Vagina (tissue), 2 donors: ENCODE data around the gene OR2H2. TPM values are rescaled to one million over a fixed set of nuclear protein-coding genes. Genes with fewer than 3 reads are reported as not detected.

ENCODE experiments used
- DNase-seq, 2 donors: peaks; one replicate each; pipeline ENCODE4 v3.0.0-alpha.2; 2017; ENCODE audit errors: extremely low spot score in 2 of 2
- H3K27ac ChIP-seq: fragments of 200-600 bp; sonication (generic); one replicate; pipeline ENCODE4 v1.5.1; 2019
- H3K27me3 ChIP-seq: fragments of 200-600 bp; sonication (generic); one replicate; pipeline ENCODE4 v1.5.1; 2019
- H3K36me3 ChIP-seq, 2 donors: fragments of 200-600 bp; sonication (generic); one replicate each; pipeline ENCODE4 v1.5.1; 2017 to 2019
- H3K4me1 ChIP-seq: fragments of 200-600 bp; sonication (generic); one replicate; pipeline ENCODE4 v1.5.1; 2019
- H3K4me3 ChIP-seq, 2 donors: fragments of 200-600 bp; sonication (generic); 1 replicate in 1 of 2; 2 replicates in 1 of 2; pipeline ENCODE4 v1.5.1; 2016 to 2019
- H3K9me3 ChIP-seq: fragments of 200-600 bp; sonication (generic); one replicate; pipeline ENCODE4 v1.5.1; 2019
- CTCF ChIP-seq, 3 experiments: fragments of 450-650 bp in 2 of 3; fragments of 200-600 bp in 1 of 3; sonication (generic) in 1 of 3; IDR thresholded peaks; one replicate each; pipeline ENCODE4 v1.5.1; 2017 to 2019; ENCODE audit warnings: antibody characterized with exemption in 3 of 3, mild to moderate bottlenecking in 2 of 3, moderate library complexity in 2 of 3
- POLR2A ChIP-seq, 2 donors: fragments of 450-650 bp; IDR thresholded peaks; one replicate each; pipeline ENCODE4 v1.6.1; 2017; ENCODE audit warnings: antibody characterized with exemption in 2 of 2, mild to moderate bottlenecking in 2 of 2, moderate library complexity in 2 of 2
- POLR2AphosphoS5 ChIP-seq, 2 donors: sonication (generic); formaldehyde crosslinking; IDR thresholded peaks; one replicate each; pipeline ENCODE4 v1.9.0; 2017; ENCODE audit warnings: antibody characterized with exemption in 2 of 2, mild to moderate bottlenecking in 2 of 2, low read depth in 1 of 2; ENCODE audit not compliant: insufficient read depth in 1 of 2
- intact Hi-C: fragments of 100-400 bp; cut with DNase I; formaldehyde crosslinking; loops from one replicate; pipeline ENCODE4 v1.15.1; 2023
- total RNA-seq: library from RNA; depleted of rRNA; stranded (reverse); fragments of >200 nt; gene quantifications from one replicate; pipeline ENCODE4 v1.2.3, GENCODE V29; 2016

The OR2H2 gene
- total RNA-seq, 1 donor from 2014 or later: not detected

GRCh38 chr6:29597184-29597583 lies 12.3 kb downstream of the OR2H2 start:
- Histone ChIP-seq H3K4me3 (no peak overlapping the region), H3K27me3 (no peaks in the 10 kb centered on the region), H3K27ac (no peak overlapping the region), H3K36me3 (no peaks in the 10 kb centered on the region), H3K9me3 (no peaks in the 10 kb centered on the region), H3K4me1 (no peaks in the 10 kb centered on the region)
- TF ChIP-seq CTCF (IDR thresholded peaks at IDR 0.05) (no peak), POLR2AphosphoS5 (IDR thresholded peaks at IDR 0.05; ENCODE audit: insufficient read depth in 1 of 2, low read depth in 1 of 2) (no peak), POLR2A (IDR thresholded peaks at IDR 0.05) (no peak)
- DNase-seq: no peak
- intact Hi-C loops: no loop called here

- Histone ChIP-seq H3K9me3 (no peaks in the 10 kb centered on the region), H3K4me3 (no peak overlapping the region), H3K4me1 (no peaks in the 10 kb centered on the region), H3K27me3 (no peaks in the 10 kb centered on the region), H3K27ac (no peak overlapping the region), H3K36me3 (no peaks in the 10 kb centered on the region)
- no peak for DNase-seq
- TF ChIP-seq POLR2A (IDR thresholded peaks at IDR 0.05) (no peak), CTCF (IDR thresholded peaks at IDR 0.05) (no peak), POLR2AphosphoS5 (IDR thresholded peaks at IDR 0.05; ENCODE audit: insufficient read depth in 1 of 2, low read depth in 1 of 2) (no peak)
- intact Hi-C loops: no loop called here
These were observed 13.3 kb downstream of the OR2H2 start for GRCh38 chr6:29598172-29598747.

- peaks cover 0 to 17% of the 10 kb centered on the region in 2 donors for H3K36me3 ChIP-seq
- H3K4me1 ChIP-seq: no peaks in the 10 kb centered on the region
- H3K4me3 ChIP-seq: no peak overlapping the region
- H3K9me3 ChIP-seq: no peaks in the 10 kb centered on the region
- TF ChIP-seq CTCF (IDR thresholded peaks at IDR 0.05) (no peak), POLR2A (IDR thresholded peaks at IDR 0.05) (no peak), POLR2AphosphoS5 (IDR thresholded peaks at IDR 0.05; ENCODE audit: insufficient read depth in 1 of 2, low read depth in 1 of 2) (no peak)
- no peaks in the 10 kb centered on the region for H3K27me3 ChIP-seq
- intact Hi-C loops: no loop called here
- H3K27ac ChIP-seq: no peak overlapping the region
- DNase-seq: no peak
These were observed 17.8 kb downstream of the OR2H2 start for GRCh38 chr6:29602564-29603361.

GRCh38 chr6:29603456-29603855 lies 18.5 kb downstream of the OR2H2 start:
- no peaks in the 10 kb centered on the region for H3K27me3 ChIP-seq
- intact Hi-C loops: no loop called here
- H3K4me1 ChIP-seq: no peaks in the 10 kb centered on the region
- H3K36me3 ChIP-seq: peaks cover 0 to 24% of the 10 kb centered on the region in 2 donors
- no peak for DNase-seq
- no peak overlapping the region for H3K4me3 ChIP-seq
- TF ChIP-seq POLR2AphosphoS5 (IDR thresholded peaks at IDR 0.05; ENCODE audit: insufficient read depth in 1 of 2, low read depth in 1 of 2): no peak
- TF ChIP-seq CTCF (IDR thresholded peaks at IDR 0.05): no peak
- TF ChIP-seq POLR2A (IDR thresholded peaks at IDR 0.05): no peak
- no peaks in the 10 kb centered on the region for H3K9me3 ChIP-seq
- no peak overlapping the region for H3K27ac ChIP-seq

GRCh38 chr6:29603930-29604329 lies 19.0 kb downstream of the OR2H2 start:
- Histone ChIP-seq H3K27me3 (no peaks in the 10 kb centered on the region), H3K27ac (no peak overlapping the region), H3K4me3 (no peak overlapping the region), H3K9me3 (no peaks in the 10 kb centered on the region), H3K36me3 (peaks cover 0 to 27% of the 10 kb centered on the region in 2 donors), H3K4me1 (no peaks in the 10 kb centered on the region)
- TF ChIP-seq POLR2AphosphoS5 (IDR thresholded peaks at IDR 0.05; ENCODE audit: insufficient read depth in 1 of 2, low read depth in 1 of 2) (no peak), POLR2A (IDR thresholded peaks at IDR 0.05) (no peak), CTCF (IDR thresholded peaks at IDR 0.05) (no peak)
- intact Hi-C loops: no loop called here
- no peak for DNase-seq
